OCI-M1 (cell line): ENCODE measurements around the gene ZNF197.
"Not testable (repeated sequence)": the region's sequence is repeated elsewhere in the genome, so short reads cannot be mapped to it uniquely, and the experiment has no call there.

Experiments used
- DNase-seq: peaks from one replicate; lab custom pipeline; 2025; lab: John Stamatoyannopoulos, UW

Gene ZNF197

GRCh38 chr3:44665173-44665572 lies 40.3 kb downstream of the ZNF197 start:
- DNase-seq, result no peak

DNA sequence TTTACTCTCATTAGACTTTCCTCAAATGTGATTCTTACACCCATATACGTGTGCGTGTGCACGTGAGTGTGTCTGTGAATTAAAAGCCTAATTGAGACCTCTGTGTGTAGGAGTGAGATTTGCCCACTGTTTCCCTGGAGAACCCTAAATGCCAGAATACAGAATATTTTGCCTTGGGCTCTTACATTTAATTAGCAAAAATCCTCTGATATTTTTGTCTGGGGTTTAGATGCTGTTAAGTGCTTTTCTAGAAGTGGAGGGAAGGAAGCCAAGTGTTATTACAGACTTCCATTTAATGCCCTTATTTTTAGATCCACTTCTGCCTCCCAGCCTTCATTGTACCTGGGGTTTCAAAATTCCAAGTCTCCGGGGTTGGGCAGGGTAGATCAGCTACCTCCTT lies 41.5 kb downstream of the ZNF197 start:
- no peak for DNase-seq

- DNase-seq, result no peak
Observed at GRCh38 chr3:44669760-44670159, 44.9 kb downstream of the ZNF197 start.

DNA sequence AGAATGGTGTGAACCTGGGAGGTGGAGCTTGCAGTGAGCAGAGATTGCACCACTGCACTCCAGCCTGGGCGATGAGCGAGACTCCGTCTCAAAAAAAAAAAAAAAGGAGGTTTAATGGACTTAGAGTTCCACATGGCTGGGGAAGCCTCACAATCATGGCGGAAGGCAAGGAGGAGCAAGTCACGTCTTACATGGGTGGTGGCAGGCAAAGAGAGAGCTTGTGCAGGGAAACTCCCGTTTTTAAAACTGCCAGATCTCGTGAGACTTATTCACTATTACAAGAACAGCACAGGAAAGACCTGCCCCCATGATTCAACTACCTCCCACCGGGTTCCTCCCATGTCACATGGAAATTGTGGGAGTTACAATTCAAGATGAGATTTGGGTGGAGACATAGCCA lies 48.6 kb downstream of the ZNF197 start:
- DNase-seq, result not testable (repeated sequence)

- DNase-seq, result no peak
Observed at GRCh38 chr3:44674211-44674610, 49.4 kb downstream of the ZNF197 start.

DNA sequence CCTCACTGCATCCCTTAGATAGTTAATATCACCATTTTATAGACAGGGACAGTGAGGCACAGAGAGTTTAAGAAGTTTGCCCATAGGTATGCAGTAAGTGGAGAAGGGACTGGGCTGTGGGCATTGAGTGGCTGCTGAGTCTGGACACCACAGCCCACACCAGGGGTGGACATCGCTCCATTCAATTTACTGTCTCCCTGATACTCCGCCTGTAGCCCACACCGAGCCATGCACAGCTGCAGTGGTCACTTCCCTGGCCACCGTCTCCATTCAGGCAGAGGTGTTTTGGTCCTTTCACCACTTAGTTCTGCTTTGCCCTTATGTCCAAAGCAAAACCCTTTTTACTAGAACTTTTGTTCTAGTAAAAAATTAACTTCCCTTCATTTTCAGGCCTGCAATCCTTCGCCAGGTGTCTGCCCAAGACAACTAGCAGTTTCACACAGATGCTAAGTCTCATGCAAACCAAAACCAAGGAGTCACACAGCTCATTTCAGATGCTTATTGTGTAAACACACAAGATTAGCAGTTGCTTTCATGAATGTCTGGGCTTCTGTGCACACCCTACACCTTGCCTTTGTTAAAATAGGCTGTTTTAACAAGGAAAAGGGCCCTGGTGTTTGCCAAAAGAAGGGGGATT lies 53.8 kb downstream of the ZNF197 start:
- DNase-seq, result no peak

- DNase-seq, result no peak
Observed at GRCh38 chr3:44680921-44681455, 56.2 kb downstream of the ZNF197 start.

GRCh38 chr3:44682182-44682896 lies 57.5 kb downstream of the ZNF197 start:
- DNase-seq, result no peak

GRCh38 chr3:44685128-44685800 lies 60.4 kb downstream of the ZNF197 start:
- peak; percentile 86 for DNase-seq

GRCh38 chr3:44687898-44688297 lies 63.1 kb downstream of the ZNF197 start:
- no peak for DNase-seq
